ENCODE data around the gene ATP8A2. TPM values are rescaled to one million over a fixed set of nuclear protein-coding genes. Genes with fewer than 3 reads are reported as not detected.

ATP8A2 gene
- total RNA-seq, 1 donor from 2014 or later: 1.3 TPM

GRCh38 chr13:25687471-25688225 lies 315.9 kb downstream of the ATP8A2 start:
- Histone ChIP-seq H3K4me3 (ENCODE audit: insufficient read depth, low read depth, low read length) (no peak overlapping the region), H3K27ac (ENCODE audit: low read depth, low read length) (no peak overlapping the region), H3K4me2 (ENCODE audit: low read length) (no peak overlapping the region), H3K27me3 (ENCODE audit: insufficient read depth, low read length) (no peaks in the 10 kb centered on the region), H3K9me3 (ENCODE audit: insufficient read depth, low read depth, low read length) (no peaks in the 10 kb centered on the region), H4K20me1 (ENCODE audit: insufficient read depth, low read length) (no peaks in the 10 kb centered on the region), H3K4me1 (ENCODE audit: insufficient read depth, low read length) (no peaks in the 10 kb centered on the region), H3K36me3 (ENCODE audit: insufficient read depth, low read length) (no peaks in the 10 kb centered on the region), H2AFZ (ENCODE audit: low read depth, low read length) (no peak overlapping the region), H3K9ac (ENCODE audit: low read length) (no peak overlapping the region), H3K79me2 (ENCODE audit: insufficient read depth, low read length) (no peaks in the 10 kb centered on the region)
- TF ChIP-seq, protein P1, sequence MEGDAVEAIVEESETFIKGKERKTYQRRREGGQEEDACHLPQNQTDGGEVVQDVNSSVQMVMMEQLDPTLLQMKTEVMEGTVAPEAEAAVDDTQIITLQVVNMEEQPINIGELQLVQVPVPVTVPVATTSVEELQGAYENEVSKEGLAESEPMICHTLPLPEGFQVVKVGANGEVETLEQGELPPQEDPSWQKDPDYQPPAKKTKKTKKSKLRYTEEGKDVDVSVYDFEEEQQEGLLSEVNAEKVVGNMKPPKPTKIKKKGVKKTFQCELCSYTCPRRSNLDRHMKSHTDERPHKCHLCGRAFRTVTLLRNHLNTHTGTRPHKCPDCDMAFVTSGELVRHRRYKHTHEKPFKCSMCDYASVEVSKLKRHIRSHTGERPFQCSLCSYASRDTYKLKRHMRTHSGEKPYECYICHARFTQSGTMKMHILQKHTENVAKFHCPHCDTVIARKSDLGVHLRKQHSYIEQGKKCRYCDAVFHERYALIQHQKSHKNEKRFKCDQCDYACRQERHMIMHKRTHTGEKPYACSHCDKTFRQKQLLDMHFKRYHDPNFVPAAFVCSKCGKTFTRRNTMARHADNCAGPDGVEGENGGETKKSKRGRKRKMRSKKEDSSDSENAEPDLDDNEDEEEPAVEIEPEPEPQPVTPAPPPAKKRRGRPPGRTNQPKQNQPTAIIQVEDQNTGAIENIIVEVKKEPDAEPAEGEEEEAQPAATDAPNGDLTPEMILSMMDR (IDR thresholded peaks at IDR 0.05; ENCODE audit: insufficient read depth, low read depth, low read length): no peak
- no peak for TF ChIP-seq EZH2 (IDR thresholded peaks at IDR 0.05; ENCODE audit: insufficient read depth, low read length)
- Mint-ChIP-seq H3K27me3 (ENCODE audit: low read depth, unreplicated experiment) (peaks cover 12% of the 10 kb centered on the region), H3K27ac (ENCODE audit: unreplicated experiment) (no peak overlapping the region), H3K9me3 (ENCODE audit: unreplicated experiment) (no peaks in the 10 kb centered on the region), H3K4me3 (ENCODE audit: unreplicated experiment) (no peak overlapping the region), H3K36me3 (ENCODE audit: low read depth, unreplicated experiment) (no peaks in the 10 kb centered on the region), H3K4me1 (ENCODE audit: low read depth, unreplicated experiment) (peaks cover 5% of the 10 kb centered on the region)
- FAIRE-seq (no peak), DNase-seq (ENCODE audit: low read depth) (peak; percentile 16)

DNA sequence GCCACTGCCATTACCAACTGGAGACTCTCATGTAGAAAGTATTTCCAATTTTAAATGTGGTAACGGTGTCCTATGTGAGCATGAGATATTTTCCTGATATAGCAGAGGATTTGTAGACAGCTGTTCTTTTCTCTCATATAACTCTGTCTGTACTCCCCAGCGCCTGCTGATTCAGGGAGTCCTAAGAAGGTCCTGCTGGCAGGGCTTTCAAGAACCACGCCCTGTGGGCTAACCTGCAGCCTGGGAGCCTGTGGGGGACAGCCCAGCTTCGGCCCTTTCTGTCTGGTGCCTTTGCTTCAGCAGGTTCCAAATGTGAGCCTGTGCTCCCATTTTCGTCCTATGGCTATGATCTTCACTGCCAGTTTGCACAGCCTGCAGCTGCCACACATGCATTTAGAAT lies 316.8 kb downstream of the ATP8A2 start:
- H3K27me3 Mint-ChIP-seq (ENCODE audit: low read depth, unreplicated experiment): peaks cover 12% of the 10 kb centered on the region
- no peak overlapping the region for H2AFZ ChIP-seq (ENCODE audit: low read depth, low read length)
- DNase-seq (ENCODE audit: low read depth): no peak

More for the DNA sequence above, 316.8 kb downstream of the ATP8A2 start:
- FAIRE-seq: no peak
- H3K4me3 Mint-ChIP-seq (ENCODE audit: unreplicated experiment): no peak overlapping the region
- H3K4me3 ChIP-seq (ENCODE audit: insufficient read depth, low read depth, low read length): no peak overlapping the region
- H3K79me2 ChIP-seq (ENCODE audit: insufficient read depth, low read length): no peaks in the 10 kb centered on the region
- no peaks in the 10 kb centered on the region for H3K4me1 ChIP-seq (ENCODE audit: insufficient read depth, low read length)
- H3K9me3 ChIP-seq (ENCODE audit: insufficient read depth, low read depth, low read length): no peaks in the 10 kb centered on the region
- H4K20me1 ChIP-seq (ENCODE audit: insufficient read depth, low read length): no peaks in the 10 kb centered on the region
- H3K27ac Mint-ChIP-seq (ENCODE audit: unreplicated experiment): no peak overlapping the region
- H3K4me2 ChIP-seq (ENCODE audit: low read length): no peak overlapping the region
- peaks cover 4% of the 10 kb centered on the region for H3K9me3 Mint-ChIP-seq (ENCODE audit: unreplicated experiment)
- peaks cover 5% of the 10 kb centered on the region for H3K4me1 Mint-ChIP-seq (ENCODE audit: low read depth, unreplicated experiment)
- TF ChIP-seq, protein P1 (IDR thresholded peaks at IDR 0.05; ENCODE audit: insufficient read depth, low read depth, low read length): no peak
- TF ChIP-seq EZH2 (IDR thresholded peaks at IDR 0.05; ENCODE audit: insufficient read depth, low read length): no peak
- H3K36me3 ChIP-seq (ENCODE audit: insufficient read depth, low read length): no peaks in the 10 kb centered on the region
- H3K36me3 Mint-ChIP-seq (ENCODE audit: low read depth, unreplicated experiment): no peaks in the 10 kb centered on the region
- H3K9ac ChIP-seq (ENCODE audit: low read length): no peak overlapping the region
- no peaks in the 10 kb centered on the region for H3K27me3 ChIP-seq (ENCODE audit: insufficient read depth, low read length)
- H3K27ac ChIP-seq (ENCODE audit: low read depth, low read length): no peak overlapping the region

Measured in astrocyte (in vitro differentiated cells and primary cell).